ENCODE results near the gene PRDM8. TPM values are rescaled to one million over a fixed set of nuclear protein-coding genes. Genes with fewer than 3 reads are reported as not detected.

Gene PRDM8
- total RNA-seq, 1 donor from 2014 or later: 1.7 TPM

DNA sequence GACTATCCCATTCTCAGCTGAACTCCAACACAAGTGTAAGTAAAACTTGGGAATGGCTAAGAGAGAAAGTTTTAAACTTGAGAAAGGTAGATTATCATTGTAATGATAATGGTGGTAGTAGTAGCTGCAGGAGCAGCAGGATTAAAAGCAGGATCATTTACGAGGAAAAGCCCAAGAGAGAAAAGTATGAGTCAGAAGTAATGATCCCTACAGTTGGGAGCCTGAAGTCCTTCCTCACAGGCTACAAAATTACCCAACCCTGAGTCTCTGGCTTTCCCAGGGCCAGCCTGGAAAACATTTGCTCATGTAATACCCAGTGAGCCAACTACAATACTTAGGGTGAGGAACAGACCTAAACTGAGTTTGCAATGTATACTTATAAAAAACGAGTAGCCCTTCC, 4.4 kb upstream of the PRDM8 start:
- Histone ChIP-seq H3K27me3 (peaks cover 90% of the 10 kb centered on the region), H3K27ac (no peak overlapping the region), H3K36me3 (no peaks in the 10 kb centered on the region), H3K9me3 (no peaks in the 10 kb centered on the region), H3K4me3 (no peak overlapping the region), H3K4me1 (peaks cover 11% of the 10 kb centered on the region)
- intact Hi-C loops (cut with DNase I): no loop called here
- ATAC-seq: no peak
- no peak for DNase-seq
- TF ChIP-seq, protein P1, sequence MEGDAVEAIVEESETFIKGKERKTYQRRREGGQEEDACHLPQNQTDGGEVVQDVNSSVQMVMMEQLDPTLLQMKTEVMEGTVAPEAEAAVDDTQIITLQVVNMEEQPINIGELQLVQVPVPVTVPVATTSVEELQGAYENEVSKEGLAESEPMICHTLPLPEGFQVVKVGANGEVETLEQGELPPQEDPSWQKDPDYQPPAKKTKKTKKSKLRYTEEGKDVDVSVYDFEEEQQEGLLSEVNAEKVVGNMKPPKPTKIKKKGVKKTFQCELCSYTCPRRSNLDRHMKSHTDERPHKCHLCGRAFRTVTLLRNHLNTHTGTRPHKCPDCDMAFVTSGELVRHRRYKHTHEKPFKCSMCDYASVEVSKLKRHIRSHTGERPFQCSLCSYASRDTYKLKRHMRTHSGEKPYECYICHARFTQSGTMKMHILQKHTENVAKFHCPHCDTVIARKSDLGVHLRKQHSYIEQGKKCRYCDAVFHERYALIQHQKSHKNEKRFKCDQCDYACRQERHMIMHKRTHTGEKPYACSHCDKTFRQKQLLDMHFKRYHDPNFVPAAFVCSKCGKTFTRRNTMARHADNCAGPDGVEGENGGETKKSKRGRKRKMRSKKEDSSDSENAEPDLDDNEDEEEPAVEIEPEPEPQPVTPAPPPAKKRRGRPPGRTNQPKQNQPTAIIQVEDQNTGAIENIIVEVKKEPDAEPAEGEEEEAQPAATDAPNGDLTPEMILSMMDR (IDR thresholded peaks at IDR 0.05): no peak

- ATAC-seq (no peak), DNase-seq (no peak)
- H3K27me3 ChIP-seq: peaks cover 89% of the 10 kb centered on the region
- H3K9me3 ChIP-seq: no peaks in the 10 kb centered on the region
- TF ChIP-seq, protein P1 (IDR thresholded peaks at IDR 0.05): no peak
- H3K4me3 ChIP-seq: no peak overlapping the region
- H3K4me1 ChIP-seq: peaks cover 13% of the 10 kb centered on the region
- no peaks in the 10 kb centered on the region for H3K36me3 ChIP-seq
- H3K27ac ChIP-seq: no peak overlapping the region
- intact Hi-C loops (cut with DNase I): no loop called here
Observed at GRCh38 chr4:80195441-80196140, 1.7 kb upstream of the PRDM8 start.

GRCh38 chr4:80196259-80196921, 913 bp upstream of the PRDM8 start:
- Histone ChIP-seq H3K4me1 (peaks cover 13% of the 10 kb centered on the region), H3K9me3 (no peaks in the 10 kb centered on the region), H3K27me3 (peaks cover 89% of the 10 kb centered on the region), H3K27ac (no peak overlapping the region), H3K4me3 (no peak overlapping the region), H3K36me3 (no peaks in the 10 kb centered on the region)
- DNase-seq (no peak), ATAC-seq (no peak)
- TF ChIP-seq, protein P1 (IDR thresholded peaks at IDR 0.05): no peak
- intact Hi-C loops (cut with DNase I): no loop called here

- TF ChIP-seq, protein P1 (IDR thresholded peaks at IDR 0.05): no peak
- H3K27ac ChIP-seq: no peak overlapping the region
- peaks cover 81% of the 10 kb centered on the region for H3K27me3 ChIP-seq
- peaks cover 13% of the 10 kb centered on the region for H3K4me1 ChIP-seq
- H3K36me3 ChIP-seq: no peaks in the 10 kb centered on the region
- DNase-seq: peak; percentile 64
- H3K9me3 ChIP-seq: no peaks in the 10 kb centered on the region
- H3K4me3 ChIP-seq: peak overlapping the region; percentile 19
- intact Hi-C loops (cut with DNase I): no loop called here
- no peak for ATAC-seq
Observed at GRCh38 chr4:80197601-80198440, 518 bp downstream of the PRDM8 start.

DNA sequence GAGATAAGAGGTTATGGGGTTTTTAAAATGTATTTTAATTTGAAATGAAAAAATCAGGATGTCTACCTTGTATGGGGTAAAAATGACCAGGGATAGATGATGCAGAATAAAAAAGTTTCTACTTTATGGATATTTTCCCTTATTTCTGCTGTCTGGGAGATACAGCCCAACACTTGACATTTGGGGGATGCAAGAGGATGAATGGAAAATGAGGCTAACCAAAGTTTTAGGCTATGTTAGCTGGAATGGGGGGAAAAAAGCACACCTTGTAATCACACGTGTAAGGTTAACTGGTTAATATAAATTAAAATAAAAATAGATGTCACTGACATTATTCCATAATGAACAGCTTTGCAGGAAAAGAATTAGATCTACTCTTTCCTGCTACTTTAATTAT, 1.1 kb downstream of the PRDM8 start:
- no peak for ATAC-seq
- TF ChIP-seq, protein P1 (IDR thresholded peaks at IDR 0.05): no peak
- peaks cover 13% of the 10 kb centered on the region for H3K4me1 ChIP-seq
- no peaks in the 10 kb centered on the region for H3K9me3 ChIP-seq
- DNase-seq: no peak
- no peak overlapping the region for H3K4me3 ChIP-seq
- peaks cover 81% of the 10 kb centered on the region for H3K27me3 ChIP-seq
- no peak overlapping the region for H3K27ac ChIP-seq
- no peaks in the 10 kb centered on the region for H3K36me3 ChIP-seq
- intact Hi-C loops (cut with DNase I): no loop called here

Measured in upper lobe of right lung (tissue), 1 donor.